GM15510 (cell line): Measurements from ENCODE around the gene BCAS3.

ENCODE experiments used
- POLR2A ChIP-seq: IDR thresholded peaks from 3 replicates; pipeline ENCODE4 v1.6.1; 2011; ENCODE audit warnings: borderline replicate concordance; ENCODE audit not compliant: insufficient read length; ENCODE audit errors: extremely low read depth

BCAS3 gene

DNA sequence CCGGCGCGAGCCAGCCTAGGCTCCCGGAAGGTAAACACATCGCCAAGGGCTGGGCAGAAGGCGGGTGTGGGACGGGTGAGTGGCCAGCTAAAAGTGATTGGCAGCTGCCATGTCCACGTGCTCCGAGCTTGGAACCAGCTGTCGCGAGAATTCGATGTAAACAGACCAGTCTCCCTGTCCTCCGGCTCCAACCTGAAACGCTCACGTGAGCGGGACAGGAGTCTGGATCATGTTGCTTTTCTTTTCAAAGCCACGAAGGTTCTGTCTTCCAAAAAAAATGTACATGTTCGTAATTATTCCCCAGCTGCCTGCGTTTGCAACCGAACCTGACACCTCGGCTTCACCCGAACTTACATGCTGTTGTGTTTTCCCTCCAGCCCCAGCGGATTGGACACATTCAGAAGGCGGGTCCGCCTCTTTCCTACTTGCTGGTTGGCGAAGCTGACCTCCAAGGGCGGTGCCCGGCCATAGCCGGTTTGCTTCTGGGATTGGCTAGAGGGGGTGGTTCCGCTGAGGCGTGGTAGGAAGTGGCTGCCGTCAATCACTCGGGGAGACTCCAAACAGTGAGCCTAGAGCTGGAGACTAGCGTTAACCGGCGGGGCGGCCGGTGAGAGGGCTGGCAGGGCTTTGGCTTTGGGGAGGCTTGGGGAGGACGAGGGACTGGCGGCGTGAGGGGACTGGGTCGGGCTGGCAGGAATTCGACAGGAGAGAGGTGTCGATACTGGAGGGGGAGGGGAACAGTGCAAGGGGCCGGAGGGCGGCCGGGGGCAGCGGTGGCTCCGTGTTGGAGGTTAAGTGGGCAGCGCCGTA lies at the start of gene BCAS3:
Gene BCAS3, plus strand, starts transcription at position 544 of the 810 bp plus-strand sequence.
- TF ChIP-seq POLR2A: peak; percentile 87

DNA sequence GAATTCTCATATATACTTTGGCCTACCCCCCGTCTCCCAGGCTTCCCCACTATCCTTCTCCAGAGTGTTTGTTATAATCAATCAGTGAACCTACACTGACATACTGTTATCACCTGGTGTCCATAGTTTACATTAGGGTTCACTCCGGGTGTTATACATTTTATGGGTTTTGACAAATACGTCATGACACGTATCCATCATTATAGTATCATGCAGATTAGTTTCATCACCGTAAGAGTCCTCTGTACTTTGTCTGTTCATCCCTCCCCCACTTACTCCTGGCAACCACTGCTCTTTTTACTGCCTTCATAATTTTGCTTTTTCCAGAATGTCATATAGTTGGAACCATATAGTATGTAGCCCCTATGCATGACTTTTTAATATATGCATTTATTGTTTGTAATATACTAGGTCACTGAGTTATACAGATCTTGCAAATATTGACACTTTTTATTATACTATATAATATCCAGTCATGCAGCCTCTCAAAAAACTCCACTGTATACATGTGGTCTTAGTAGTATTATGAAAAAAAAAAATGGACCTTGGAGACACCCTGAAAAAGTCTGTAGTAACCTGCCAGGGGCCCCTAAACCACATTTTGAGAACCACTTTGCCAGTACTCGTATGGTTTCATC lies 49.3 kb upstream of the BCAS3 start:
- no peak for TF ChIP-seq POLR2A

DNA sequence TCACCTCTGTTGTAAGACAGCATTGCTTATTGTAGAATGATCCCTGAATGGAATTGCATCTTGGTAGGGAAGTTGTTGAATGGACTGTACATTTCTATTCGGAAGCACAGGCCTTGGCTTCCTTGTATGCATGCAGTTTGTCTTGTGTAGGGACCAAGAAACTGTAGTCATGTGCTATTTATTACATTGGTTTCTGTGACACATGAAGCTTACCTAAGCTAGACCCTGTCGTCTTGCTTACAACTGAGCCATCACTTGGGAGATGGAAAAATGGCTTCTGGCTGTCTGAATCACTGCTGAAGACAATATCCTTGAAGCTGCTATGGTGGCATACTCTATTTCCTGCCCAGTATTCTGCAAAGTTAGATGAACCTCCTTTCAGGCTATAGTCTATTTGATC lies 48.5 kb upstream of the BCAS3 start:
- TF ChIP-seq POLR2A: no peak

DNA sequence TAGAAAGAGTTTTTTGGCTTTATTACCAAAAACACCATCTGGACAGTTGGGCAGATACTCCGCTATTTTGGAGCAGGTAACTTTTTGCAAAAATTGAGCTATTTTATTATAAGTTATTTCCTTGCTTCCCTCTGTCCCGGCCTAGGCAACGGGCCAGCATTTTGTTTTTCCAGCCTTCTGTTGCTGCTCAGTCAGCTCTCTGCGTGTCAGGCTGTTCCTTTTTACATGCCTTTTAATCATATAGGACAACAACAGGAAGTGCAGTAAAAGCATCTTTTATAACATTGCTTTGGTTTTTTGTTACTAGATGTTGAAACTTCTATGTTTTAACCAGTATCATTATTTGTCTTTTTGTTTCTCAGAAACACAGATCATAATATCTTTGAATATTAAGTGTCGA lies 47.3 kb upstream of the BCAS3 start:
- no peak for TF ChIP-seq POLR2A

DNA sequence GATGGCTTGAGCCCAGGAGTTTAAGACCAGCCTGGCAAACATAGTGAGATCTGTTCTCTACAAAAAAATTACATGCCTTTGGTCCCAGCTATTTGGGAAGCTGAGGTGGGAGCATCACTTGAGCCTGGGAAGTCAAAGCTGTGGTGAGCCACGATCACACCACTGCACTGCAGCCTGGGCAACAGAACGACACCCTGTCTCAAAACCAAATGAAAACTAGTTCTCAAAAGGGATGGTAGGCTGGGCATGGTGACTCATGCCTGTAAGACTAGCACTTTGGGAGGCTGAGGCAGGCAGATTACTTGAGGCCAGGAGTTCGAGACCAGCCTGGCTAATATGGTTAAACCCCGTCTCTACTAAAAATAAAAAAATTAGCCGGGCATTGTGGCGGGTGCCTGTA lies 46.5 kb upstream of the BCAS3 start:
- TF ChIP-seq POLR2A: no peak

DNA sequence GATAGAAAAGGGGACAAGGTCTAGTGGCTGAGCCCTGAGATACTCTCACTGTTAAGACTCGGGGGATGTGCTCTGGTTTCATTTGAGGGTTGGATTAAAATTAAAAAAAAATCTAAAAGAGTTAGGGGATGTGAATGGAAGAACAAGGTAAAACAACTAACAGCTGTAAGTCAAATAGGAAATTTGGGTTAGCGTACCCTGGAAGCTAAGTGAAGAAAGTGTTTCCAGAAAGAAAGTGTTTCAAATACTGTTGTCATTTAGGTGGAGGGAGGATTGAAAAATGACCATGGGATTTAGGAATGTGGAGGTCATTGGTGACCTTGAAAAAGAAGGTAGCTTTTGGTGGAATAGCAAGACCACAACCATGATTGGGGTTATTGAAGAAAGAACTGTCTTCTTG lies 40.0 kb upstream of the BCAS3 start:
- no peak for TF ChIP-seq POLR2A

DNA sequence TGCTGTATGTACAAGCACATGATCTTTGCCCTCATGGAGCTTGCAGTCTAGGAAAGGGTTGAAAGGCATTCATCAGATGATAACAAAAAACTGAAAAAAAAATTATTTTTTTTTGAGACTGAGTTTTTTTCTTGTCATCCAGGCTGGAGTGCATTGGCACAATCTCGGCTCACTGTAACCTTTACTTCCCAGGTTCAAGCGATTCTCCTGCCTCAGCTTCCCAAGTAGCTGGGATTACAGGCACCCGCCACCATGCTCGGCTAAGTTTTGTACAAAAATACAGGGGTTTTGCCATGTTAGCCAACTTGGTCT lies 38.7 kb upstream of the BCAS3 start:
- no peak for TF ChIP-seq POLR2A

DNA sequence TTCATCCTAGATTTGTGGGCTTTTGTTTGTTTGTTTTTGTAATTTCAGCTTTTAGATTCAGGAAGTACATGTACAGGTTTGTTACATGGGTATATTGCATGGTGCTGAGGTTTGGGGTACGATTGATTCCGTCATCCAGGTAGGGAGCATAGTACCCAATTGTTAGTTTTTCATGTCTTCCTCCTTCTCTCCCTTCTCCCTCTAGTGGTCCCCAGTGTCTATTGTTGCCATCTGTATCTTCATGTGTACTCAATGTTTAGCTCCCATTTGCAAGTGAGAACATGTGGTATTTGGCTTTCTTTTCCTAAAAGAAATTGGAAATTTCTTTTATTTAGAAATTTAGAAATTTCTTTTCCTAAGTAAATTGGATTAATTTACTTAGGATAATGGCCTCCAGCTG lies 37.1 kb upstream of the BCAS3 start:
- TF ChIP-seq POLR2A: no peak

DNA sequence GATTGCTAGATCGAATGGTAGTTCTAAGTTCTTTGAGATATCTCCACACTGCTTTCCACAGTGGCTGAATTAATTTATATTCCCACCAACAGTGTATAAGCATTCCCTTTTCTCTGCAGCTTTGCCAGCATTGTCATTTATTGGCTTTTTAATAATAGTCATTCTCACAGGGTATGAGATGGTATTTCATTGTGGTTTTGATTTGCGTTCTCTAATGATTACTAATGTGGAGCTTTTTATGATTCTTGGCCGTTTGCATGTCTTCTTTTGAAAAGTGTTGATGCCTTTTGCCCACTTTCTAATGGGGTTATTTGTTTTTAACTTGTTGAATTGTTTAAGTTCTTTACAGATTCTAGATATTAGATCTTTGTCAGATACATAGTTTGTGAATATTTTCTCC lies 36.5 kb upstream of the BCAS3 start:
- TF ChIP-seq POLR2A: no peak

DNA sequence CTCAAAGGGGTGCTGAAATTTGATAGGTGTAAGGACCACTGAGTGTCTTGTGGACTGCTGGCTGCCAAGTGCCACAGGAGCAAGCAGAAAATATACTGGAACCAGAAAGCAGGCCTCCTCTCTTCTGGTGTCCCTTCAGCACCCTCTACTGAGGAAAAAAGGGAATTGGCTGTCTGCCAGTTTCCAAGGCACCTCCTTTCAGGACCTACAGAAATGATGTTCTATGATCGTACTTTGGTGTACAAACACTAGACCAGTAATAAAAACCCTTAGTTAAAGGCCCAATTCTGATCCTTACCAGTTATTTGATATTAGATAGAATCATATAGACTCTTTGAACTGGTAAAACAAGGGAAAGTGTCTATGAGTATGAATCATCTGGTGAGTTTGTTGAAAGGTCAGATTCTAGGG lies 35.8 kb upstream of the BCAS3 start:
- TF ChIP-seq POLR2A: no peak

DNA sequence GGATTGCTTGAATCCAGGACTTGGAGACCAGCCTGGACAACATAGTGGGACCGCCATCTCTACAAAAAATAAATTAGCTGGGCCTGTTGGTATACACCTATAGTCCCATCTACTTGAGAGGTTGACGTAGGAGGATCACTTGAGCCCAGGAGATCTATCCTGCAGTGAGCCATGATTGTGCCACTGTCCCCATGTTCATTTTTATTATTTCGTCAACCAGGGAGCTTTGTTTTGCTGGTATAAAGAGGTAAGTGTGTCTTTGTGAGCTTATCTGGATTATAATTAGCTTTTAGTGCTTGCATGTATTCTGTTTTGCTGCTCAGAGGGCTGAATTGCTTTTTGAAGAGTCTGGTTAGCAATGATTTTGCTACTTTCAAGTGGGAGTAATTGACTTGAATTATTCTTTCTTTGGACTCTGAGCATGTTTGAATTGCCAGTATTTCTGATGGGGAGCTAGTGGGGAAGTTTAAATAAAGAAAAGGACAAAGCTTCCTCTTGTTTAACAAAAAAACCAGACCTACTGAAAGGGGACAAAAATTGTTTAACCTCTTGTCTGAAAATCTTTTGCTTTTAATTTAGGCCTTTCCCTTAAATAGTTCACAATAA lies 31.6 kb upstream of the BCAS3 start:
- no peak for TF ChIP-seq POLR2A

DNA sequence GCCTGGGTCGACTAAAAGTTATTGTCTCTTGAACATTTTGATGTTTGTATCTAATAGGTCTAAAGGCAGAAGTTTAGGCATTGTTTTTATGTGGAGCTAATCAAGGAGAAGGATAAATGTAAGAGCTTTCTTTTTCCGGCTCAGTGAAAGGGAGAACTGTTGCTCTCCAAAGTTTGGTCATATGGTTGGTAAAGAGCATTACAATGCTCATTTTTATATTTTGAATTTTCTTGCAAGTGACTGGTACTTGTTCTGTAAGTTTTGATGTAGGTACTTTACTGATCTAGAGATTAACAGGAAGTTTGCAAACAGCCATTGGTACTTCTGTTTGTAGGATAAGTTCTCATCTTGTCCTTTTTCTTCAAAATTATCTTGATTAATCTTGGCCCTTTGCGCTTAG lies 30.9 kb upstream of the BCAS3 start:
- TF ChIP-seq POLR2A: no peak

DNA sequence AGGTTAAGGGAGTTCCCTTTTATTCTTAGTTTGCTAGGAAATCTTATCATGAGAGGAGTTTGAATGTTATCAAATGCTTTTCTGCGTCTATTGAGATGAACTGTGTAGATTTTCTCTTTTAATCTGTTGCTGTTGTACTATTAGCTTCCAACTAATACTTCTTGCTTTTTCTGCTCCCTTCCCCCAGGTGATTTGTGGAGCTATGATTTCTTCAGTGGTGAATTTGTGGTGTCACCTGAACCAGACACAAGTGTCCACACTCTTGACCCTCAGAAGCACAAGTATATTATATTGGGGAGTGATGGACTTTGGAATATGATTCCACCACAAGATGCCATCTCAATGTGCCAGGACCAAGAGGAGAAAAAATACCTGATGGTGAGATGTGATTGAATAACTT lies 29.9 kb upstream of the BCAS3 start:
- TF ChIP-seq POLR2A: no peak

DNA sequence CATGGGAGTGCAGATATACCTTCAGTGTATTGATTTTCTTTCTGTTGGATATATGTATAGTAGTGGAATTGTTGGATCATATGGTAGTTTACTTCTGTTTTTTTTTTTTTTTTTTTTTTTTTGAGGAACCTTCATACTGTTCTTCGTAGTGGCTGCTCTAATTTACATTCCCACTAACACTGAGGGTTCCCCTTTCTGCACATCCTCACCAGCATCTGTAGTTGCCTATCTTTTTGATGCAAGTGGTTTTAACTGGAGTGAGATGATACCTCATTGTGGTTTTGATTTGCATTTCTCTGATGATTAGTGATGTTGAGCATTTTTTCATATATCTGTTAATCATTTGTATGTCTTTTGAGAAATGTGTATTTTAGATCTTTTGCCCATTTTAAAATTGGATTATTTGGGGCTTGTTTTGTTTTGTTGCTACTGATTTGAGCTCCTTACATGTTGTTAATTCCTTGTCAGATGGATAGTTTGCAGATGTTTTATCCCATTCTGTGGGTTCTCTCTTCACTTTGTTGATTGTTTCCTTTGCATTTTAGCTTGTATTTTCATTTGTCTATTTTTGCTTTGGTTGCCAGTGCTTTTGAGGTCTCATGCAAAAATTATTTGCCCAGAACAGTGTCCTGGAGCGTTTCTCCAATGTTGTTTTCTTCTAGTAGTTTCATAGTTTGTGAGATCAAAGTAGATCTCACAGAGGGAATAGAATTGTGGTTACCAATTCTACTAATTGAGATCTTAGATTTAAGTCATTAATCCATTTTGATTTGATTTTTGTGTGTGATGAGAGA lies 25.0 kb upstream of the BCAS3 start:
- TF ChIP-seq POLR2A: no peak

DNA sequence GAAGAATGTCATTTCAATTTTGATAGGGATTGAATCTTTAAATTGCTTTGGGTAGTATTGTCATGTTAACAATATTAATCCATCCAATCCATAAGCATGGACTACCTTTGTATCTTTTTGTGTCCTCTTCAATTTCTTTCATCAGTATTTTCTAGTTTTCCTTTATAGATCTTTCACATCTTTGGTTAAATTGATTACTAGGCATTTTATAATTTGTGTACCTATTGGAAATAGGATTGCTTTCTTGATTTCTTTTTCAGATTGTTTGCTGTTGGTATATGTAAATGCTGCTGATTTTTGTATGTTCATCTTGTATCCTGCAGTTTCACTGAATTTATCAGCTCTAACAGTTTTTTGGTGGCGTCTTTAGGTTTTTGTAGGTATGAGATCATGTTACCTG lies 24.1 kb upstream of the BCAS3 start:
- TF ChIP-seq POLR2A: no peak
